ENCODE data around the gene MLLT1. TPM values are rescaled to one million over a fixed set of nuclear protein-coding genes. Genes with fewer than 3 reads are reported as not detected.

MLLT1 gene
- total RNA-seq, 1 donor from 2014 or later = 67.5 TPM

- DNase-seq (ENCODE audit: low spot score) = no peak
Observed at GRCh38 chr19:6258812-6259311, 20.9 kb downstream of the MLLT1 start.

- DNase-seq (ENCODE audit: low spot score) = no peak
Observed at GRCh38 chr19:6253954-6254733, 25.6 kb downstream of the MLLT1 start.

GRCh38 chr19:6252066-6252465 is 27.7 kb downstream of the MLLT1 start:
- no peak for DNase-seq (ENCODE audit: low spot score)

- DNase-seq (ENCODE audit: low spot score) = no peak
Observed at GRCh38 chr19:6250909-6251308, 28.9 kb downstream of the MLLT1 start.

- no peak for DNase-seq (ENCODE audit: low spot score)
Observed at GRCh38 chr19:6250024-6250615, 29.7 kb downstream of the MLLT1 start.

GRCh38 chr19:6249296-6249695 is 30.5 kb downstream of the MLLT1 start:
- DNase-seq (ENCODE audit: low spot score) = no peak

- no peak for DNase-seq (ENCODE audit: low spot score)
Observed at GRCh38 chr19:6248844-6249243, 30.9 kb downstream of the MLLT1 start.

GRCh38 chr19:6248341-6248740 is 31.4 kb downstream of the MLLT1 start:
- no peak for DNase-seq (ENCODE audit: low spot score)

- DNase-seq (ENCODE audit: low spot score) = no peak
Observed at GRCh38 chr19:6247007-6247288, 32.8 kb downstream of the MLLT1 start.

GRCh38 chr19:6246174-6247006 is 33.4 kb downstream of the MLLT1 start:
- no peak for DNase-seq (ENCODE audit: low spot score)

- no peak for DNase-seq (ENCODE audit: low spot score)
Observed at GRCh38 chr19:6242677-6243076, 37.1 kb downstream of the MLLT1 start.

GRCh38 chr19:6241680-6242377 is 37.9 kb downstream of the MLLT1 start:
- DNase-seq (ENCODE audit: low spot score) = no peak

GRCh38 chr19:6241056-6241455 is 38.7 kb downstream of the MLLT1 start:
- DNase-seq (ENCODE audit: low spot score) = no peak

GRCh38 chr19:6239871-6240676 is 39.7 kb downstream of the MLLT1 start:
- no peak for DNase-seq (ENCODE audit: low spot score)

- DNase-seq (ENCODE audit: low spot score) = no peak
Observed at GRCh38 chr19:6239401-6239844, 40.4 kb downstream of the MLLT1 start.

GRCh38 chr19:6238643-6239281 is 41.0 kb downstream of the MLLT1 start:
- DNase-seq (ENCODE audit: low spot score) = no peak

GRCh38 chr19:6238256-6238642 is 41.5 kb downstream of the MLLT1 start:
- no peak for DNase-seq (ENCODE audit: low spot score)

- DNase-seq (ENCODE audit: low spot score) = peak; percentile 92
Observed at GRCh38 chr19:6236310-6237291, 43.2 kb downstream of the MLLT1 start.

Measured in mucosa of gallbladder (tissue), 1 donor.